Adrenal gland (tissue), 12 donors: Measurements from ENCODE around the gene NDOR1. TPM values are rescaled to one million over a fixed set of nuclear protein-coding genes. Genes with fewer than 3 reads are reported as not detected.
A peak's percentile ranks its signal among the peaks of the same experiment; 100 is the strongest.

Experiments
- DNase-seq, 7 donors: peaks; one replicate each; pipeline ENCODE4 v3.0.0-alpha.2; 2019 to 2020
- H3K27ac ChIP-seq, 5 donors: fragments of 200-600 bp; sonication (generic) in 4 of 5; 1 replicate in 3 of 5; 2 replicates in 2 of 5; pipeline versions ENCODE4 v1.5.1 to v1.8.0; 2016 to 2020; ENCODE audit warnings: mild to moderate bottlenecking in 1 of 5
- H3K27me3 ChIP-seq: fragments of 200-600 bp; 2 replicates; pipeline ENCODE4 v1.8.0; 2021
- H3K36me3 ChIP-seq, 2 donors: fragments of 200-600 bp; replicated peaks in 1 of 2; 1 replicate in 1 of 2; 2 replicates in 1 of 2; pipeline versions ENCODE4 v1.5.1 to v1.8.0; 2018 to 2022
- H3K4me1 ChIP-seq, 2 donors: fragments of 200-600 bp; replicated peaks in 1 of 2; 1 replicate in 1 of 2; 2 replicates in 1 of 2; pipeline versions ENCODE4 v1.5.1 to v1.8.0; 2018 to 2021
- H3K4me3 ChIP-seq, 4 donors: fragments of 200-600 bp; sonication (generic) in 3 of 4; one replicate each; pipeline ENCODE4 v1.5.1; 2016 to 2018
- H3K9me3 ChIP-seq, 3 donors: fragments of 200-600 bp; sonication (generic) in 1 of 3; replicated peaks in 1 of 3; 1 replicate in 2 of 3; 2 replicates in 1 of 3; pipeline versions ENCODE4 v1.5.1 to v1.8.0; 2016 to 2021
- CTCF ChIP-seq, 6 experiments: fragments of 450-650 bp in 4 of 6; fragments of 200-600 bp in 2 of 6; sonication (generic) in 1 of 6; IDR thresholded peaks; 1 replicate in 5 of 6; 2 replicates in 1 of 6; pipeline versions ENCODE4 v1.5.1 to v1.8.0; 2016 to 2021; ENCODE audit warnings: antibody characterized with exemption in 6 of 6, mild to moderate bottlenecking in 2 of 6, moderate library complexity in 1 of 6
- POLR2A ChIP-seq, 2 donors: fragments of 450-650 bp; IDR thresholded peaks; one replicate each; pipeline ENCODE4 v1.6.1; 2017; ENCODE audit warnings: antibody characterized with exemption in 2 of 2, mild to moderate bottlenecking in 2 of 2, moderate library complexity in 1 of 2
- WGBS, 4 donors: extraction: QIAGEN DNeasy Blood & Tissue Kit in 2 of 4; methylation state at CpG; one replicate each; pipeline versions ENCODE4 v1.1.5 to v1.1.7; 2013 to 2017; 5-methylcytosine and 5-hydroxymethylcytosine counted together
- intact Hi-C, 2 donors: fragments of 100-400 bp; cut with DNase I; formaldehyde crosslinking; loops; one replicate each; pipeline versions ENCODE4 v1.14.1 to v1.15.0; 2022 to 2023
- polyA plus RNA-seq, 3 donors: library from polyadenylated mRNA; stranded (reverse); fragments of 200-250 nt in 2 of 3; fragments of 350-450 nt in 1 of 3; fragmentation: Illumina TruSeq in 1 of 3; extraction: RNeasy Lipid Tissue Mini Kit (QIAGEN cat#74804) in 1 of 3; gene quantifications; one replicate each; pipeline ENCODE4 v1.2.3, GENCODE V29; 2013 to 2014
- total RNA-seq, 9 donors: library from RNA; depleted of rRNA in 4 of 9; stranded (reverse); fragments of >200 nt in 4 of 9; fragments of 120-200 nt in 1 of 9; fragmentation: NEBNext Ultra II Directional in 1 of 9; extraction: Animal tissue kit (Norgen Biotek cat#: 25700) in 1 of 9; gene quantifications; one replicate each; pipeline versions ENCODE4 v1.1.0 to v1.2.4, GENCODE V29; 2013 to 2023
- donor health status: healthy with polysubstance abuse.
- donor health status: Bipolar disorder and iron deficiency.
- donor health status: DM: yes; HTN: yes; CAD: no.
- donor health status: DM: no; HTN: no; CAD: no.
- donor health status: DM: no; HTN: no; CAD: no.
- donor health status: DM: yes; HTN: yes; CAD: no.

Gene NDOR1
- total and polyA plus RNA-seq, 12 donors, result 1.6 to 36.4 (median 13.7) TPM

- Histone ChIP-seq H3K27ac (peak overlapping the region in 1 of 5 donors; percentile 91), H3K27me3 (no peaks in the 10 kb centered on the region), H3K4me3 (no peak overlapping the region), H3K4me1 (peaks cover 29 to 37% of the 10 kb centered on the region in 2 donors), H3K9me3 (no peaks in the 10 kb centered on the region), H3K36me3 (no peaks in the 10 kb centered on the region)
- TF ChIP-seq POLR2A (IDR thresholded peaks at IDR 0.05) (no peak), CTCF (IDR thresholded peaks at IDR 0.05) (no peak)
- intact Hi-C loops, result no loop called here
- no peak for DNase-seq
- 90 to 94% (median 91%) methylated on average over 31 to 52 of the region's 52 CpGs for WGBS, 4 donors
Observed at GRCh38 chr9:137220317-137221094, 15.0 kb downstream of the NDOR1 start.

GRCh38 chr9:137221095-137221505, 15.6 kb downstream of the NDOR1 start:
- Histone ChIP-seq H3K9me3 (no peaks in the 10 kb centered on the region), H3K27me3 (no peaks in the 10 kb centered on the region), H3K36me3 (no peaks in the 10 kb centered on the region), H3K4me1 (peaks cover 29 to 37% of the 10 kb centered on the region in 2 donors), H3K4me3 (peak overlapping the region in 1 of 4 donors; percentile 60), H3K27ac (peak overlapping the region in 1 of 5 donors; percentile 91)
- TF ChIP-seq POLR2A (IDR thresholded peaks at IDR 0.05) (no peak), CTCF (IDR thresholded peaks at IDR 0.05) (no peak)
- no peak for DNase-seq
- 70 to 80% (median 78%) methylated on average over 9 to 14 of the region's 14 CpGs; no CpG with 5 or more reads in 1 of the 4 donors for WGBS, 4 donors
- intact Hi-C loops, result no loop called here

- H3K4me1 ChIP-seq, result peaks cover 29 to 37% of the 10 kb centered on the region in 2 donors
- DNase-seq, result no peak
- H3K27me3 ChIP-seq, result no peaks in the 10 kb centered on the region
- H3K4me3 ChIP-seq, result peak overlapping the region in 2 of 4 donors; percentile 18 to 60
- H3K9me3 ChIP-seq, result no peaks in the 10 kb centered on the region
- TF ChIP-seq POLR2A (IDR thresholded peaks at IDR 0.05), result no peak
- TF ChIP-seq CTCF (IDR thresholded peaks at IDR 0.05), result no peak
- H3K27ac ChIP-seq, result peak overlapping the region in 3 of 5 donors; percentile 23 to 91 (median 30)
- intact Hi-C loops, result no loop called here
- no peaks in the 10 kb centered on the region for H3K36me3 ChIP-seq
- 3 to 4% methylated on average over 48 to 61 of the region's 61 CpGs; no CpG with 5 or more reads in 2 of the 4 donors for WGBS, 4 donors
Observed at GRCh38 chr9:137221506-137222111, 16.1 kb downstream of the NDOR1 start.
